Measurements from ENCODE around the gene SH2B2. TPM values are rescaled to one million over a fixed set of nuclear protein-coding genes. Genes with fewer than 3 reads are reported as not detected.

Gene SH2B2
- total RNA-seq, 1 donor from 2014 or later, result 13.6 TPM

DNA sequence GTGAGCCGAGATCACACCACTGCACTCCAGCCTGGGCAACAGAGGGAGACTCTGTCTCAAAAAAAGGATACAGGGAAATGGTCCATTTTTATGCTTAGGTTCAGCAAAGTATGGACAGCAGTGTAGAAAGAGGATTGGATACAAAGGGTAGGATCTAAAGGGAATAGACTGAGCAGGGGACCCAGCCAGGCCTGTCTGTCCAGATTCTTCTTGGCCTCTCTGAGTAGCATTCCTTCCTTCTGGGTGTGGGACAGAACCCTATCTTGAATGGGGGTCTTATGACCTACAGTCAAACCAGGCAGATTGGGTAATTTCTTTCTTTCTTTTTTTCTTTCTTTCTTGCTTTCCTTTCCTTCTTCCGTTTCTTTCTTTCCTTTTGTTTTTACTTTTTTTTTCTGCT, 25.6 kb downstream of the SH2B2 start:
- TF ChIP-seq, protein P1, sequence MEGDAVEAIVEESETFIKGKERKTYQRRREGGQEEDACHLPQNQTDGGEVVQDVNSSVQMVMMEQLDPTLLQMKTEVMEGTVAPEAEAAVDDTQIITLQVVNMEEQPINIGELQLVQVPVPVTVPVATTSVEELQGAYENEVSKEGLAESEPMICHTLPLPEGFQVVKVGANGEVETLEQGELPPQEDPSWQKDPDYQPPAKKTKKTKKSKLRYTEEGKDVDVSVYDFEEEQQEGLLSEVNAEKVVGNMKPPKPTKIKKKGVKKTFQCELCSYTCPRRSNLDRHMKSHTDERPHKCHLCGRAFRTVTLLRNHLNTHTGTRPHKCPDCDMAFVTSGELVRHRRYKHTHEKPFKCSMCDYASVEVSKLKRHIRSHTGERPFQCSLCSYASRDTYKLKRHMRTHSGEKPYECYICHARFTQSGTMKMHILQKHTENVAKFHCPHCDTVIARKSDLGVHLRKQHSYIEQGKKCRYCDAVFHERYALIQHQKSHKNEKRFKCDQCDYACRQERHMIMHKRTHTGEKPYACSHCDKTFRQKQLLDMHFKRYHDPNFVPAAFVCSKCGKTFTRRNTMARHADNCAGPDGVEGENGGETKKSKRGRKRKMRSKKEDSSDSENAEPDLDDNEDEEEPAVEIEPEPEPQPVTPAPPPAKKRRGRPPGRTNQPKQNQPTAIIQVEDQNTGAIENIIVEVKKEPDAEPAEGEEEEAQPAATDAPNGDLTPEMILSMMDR (conservative IDR thresholded peaks at IDR 0.05; ENCODE audit: low read depth, low read length), result no peak
- DNase-seq (ENCODE audit: low read depth), result no peak
- no peak overlapping the region for H3K4me3 ChIP-seq (ENCODE audit: low read depth, low read length)

DNA sequence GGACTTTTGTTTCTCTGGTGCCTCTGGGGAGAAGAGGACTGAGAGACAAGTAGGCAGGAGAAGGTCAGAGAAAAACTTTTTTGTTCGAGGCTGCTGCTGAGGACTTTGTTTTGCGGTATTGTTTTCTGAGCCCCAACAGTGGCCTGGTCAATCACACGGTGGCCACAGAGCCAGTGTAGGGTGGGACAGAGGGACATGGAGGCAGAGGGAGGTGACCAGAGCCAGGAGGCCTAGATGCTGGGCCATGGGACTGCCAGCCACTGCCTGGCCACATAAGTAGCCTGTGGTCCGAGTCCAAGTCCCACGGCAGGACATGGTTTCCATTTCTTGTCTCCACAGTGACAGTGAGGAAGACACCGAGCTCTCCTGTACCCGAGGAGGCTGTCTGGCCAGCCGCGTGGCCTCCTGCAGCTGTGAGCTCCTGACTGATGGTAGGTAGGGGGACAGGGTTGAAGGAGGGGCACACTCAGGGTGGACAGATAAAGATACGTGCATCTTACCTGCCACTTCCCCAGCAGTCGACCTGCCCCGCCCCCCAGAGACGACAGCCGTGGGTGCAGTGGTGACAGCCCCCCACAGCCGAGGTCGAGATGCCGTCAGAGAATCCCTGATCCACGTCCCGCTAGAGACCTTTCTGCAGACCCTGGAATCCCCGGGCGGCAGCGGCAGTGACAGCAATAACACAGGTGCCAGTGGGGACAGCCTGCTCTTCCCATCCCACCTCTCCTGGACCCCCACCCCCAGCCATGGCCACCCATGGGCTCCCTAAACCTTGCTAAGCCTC, 27.5 kb downstream of the SH2B2 start:
- no peak for DNase-seq (ENCODE audit: low read depth)
- TF ChIP-seq, protein P1 (conservative IDR thresholded peaks at IDR 0.05; ENCODE audit: low read depth, low read length), result no peak

DNA sequence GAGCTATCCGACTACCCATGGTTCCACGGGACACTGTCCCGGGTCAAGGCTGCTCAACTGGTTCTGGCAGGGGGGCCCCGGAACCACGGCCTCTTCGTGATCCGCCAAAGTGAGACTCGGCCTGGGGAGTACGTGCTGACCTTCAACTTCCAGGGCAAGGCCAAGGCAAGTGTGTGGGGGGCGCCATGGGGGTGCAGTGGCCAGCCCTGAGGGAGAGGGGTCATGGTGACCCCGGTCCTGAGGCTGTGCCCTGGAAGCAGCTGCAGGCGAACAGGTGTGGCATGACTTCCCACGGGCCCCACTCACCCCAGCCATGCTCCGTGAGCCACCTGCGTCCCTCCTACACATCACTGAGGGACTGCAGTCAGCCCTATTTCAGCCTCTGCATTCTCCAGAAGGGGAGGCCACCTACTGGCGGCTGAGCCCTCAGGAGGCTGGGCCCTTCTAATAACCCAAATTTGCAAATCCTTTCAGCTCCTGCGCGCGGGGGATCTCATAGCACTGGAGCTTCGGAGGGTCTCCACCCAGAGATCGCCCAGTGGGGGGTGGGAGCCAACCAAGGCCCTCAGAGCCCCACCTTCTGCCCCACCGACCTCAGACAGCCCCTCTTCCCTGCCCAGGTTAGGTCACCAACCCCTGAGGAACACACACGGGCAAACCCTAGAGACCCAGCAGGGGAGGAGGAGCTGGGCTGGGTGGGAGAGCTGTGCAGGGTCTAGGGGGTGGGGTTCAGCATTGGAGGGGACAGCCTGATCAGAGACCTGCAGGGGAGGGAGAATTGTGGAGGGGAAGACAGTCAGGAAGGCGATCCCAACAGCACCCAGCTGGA, 30.8 kb downstream of the SH2B2 start:
- TF ChIP-seq, protein P1 (conservative IDR thresholded peaks at IDR 0.05; ENCODE audit: low read depth, low read length), result no peak
- DNase-seq (ENCODE audit: low read depth), result no peak
- no peak overlapping the region for H3K4me3 ChIP-seq (ENCODE audit: low read depth, low read length)

More for the DNA sequence above, 27.5 kb downstream of the SH2B2 start:
- no peak overlapping the region for H3K4me3 ChIP-seq (ENCODE audit: low read depth, low read length)

DNA sequence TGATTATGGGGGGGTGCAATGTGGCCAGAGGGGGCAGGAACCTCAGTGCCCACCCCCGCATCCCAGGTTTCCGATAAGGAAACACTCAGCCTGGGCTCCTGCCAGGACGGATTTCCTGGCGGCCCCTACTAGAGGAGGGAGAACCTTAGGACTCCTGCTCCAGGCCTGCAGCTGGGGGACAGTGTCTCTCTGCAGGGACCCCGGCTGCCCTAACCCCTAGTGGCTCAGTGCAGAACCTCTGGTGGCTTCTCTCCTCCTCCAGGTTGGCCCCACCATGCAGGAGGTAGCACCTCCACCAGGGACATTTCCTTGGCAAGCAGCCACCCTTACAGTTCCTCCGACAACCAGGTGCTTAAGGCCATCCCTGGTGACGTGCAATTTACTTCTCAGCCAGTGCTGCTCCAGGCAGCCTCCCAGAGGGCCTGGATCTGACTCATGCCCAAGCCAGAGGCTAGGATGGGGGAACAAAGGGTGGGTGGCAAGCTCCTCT, 31.9 kb downstream of the SH2B2 start:
- no peak for DNase-seq (ENCODE audit: low read depth)

DNA sequence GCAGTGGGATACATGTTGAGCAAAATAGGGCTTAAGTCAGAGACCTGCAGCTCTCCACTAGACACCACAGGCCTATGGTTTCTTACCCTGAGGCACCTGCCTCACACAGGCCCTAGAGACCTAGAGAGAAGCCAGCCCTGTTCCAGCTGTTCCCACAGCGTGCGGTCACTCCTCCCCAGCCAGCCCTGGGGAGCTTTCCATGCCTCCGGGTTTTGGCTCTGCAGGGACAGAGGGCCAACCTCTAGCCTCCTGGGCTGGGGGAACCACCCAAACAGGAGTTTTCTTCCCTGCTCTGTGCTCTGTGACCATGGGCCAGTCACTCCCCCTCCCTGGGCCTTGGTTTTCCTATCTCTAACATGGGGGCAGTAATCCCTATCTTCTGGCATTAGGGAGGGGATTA, 33.0 kb downstream of the SH2B2 start:
- H3K4me3 ChIP-seq (ENCODE audit: low read depth, low read length), result no peak overlapping the region
- TF ChIP-seq, protein P1 (conservative IDR thresholded peaks at IDR 0.05; ENCODE audit: low read depth, low read length), result no peak
- DNase-seq (ENCODE audit: low read depth), result no peak

More for the DNA sequence above, 31.9 kb downstream of the SH2B2 start:
- TF ChIP-seq, protein P1 (conservative IDR thresholded peaks at IDR 0.05; ENCODE audit: low read depth, low read length), result peak; percentile 23
- no peak overlapping the region for H3K4me3 ChIP-seq (ENCODE audit: low read depth, low read length)

DNA sequence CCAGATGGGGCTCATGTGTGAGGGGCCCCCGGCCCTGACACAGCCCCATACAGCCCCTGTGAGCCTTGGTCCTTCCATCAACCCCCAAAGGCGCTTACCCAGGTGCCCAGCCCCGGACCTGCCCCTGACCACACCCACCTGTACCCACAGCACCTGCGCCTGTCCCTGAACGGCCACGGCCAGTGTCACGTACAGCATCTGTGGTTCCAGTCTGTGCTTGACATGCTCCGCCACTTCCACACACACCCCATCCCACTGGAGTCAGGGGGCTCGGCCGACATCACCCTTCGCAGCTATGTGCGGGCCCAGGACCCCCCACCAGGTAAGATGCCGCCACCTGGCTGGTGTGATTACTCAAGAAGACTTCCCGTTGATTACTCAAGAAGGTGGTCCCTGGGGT, 33.5 kb downstream of the SH2B2 start:
- TF ChIP-seq, protein P1 (conservative IDR thresholded peaks at IDR 0.05; ENCODE audit: low read depth, low read length), result no peak
- H3K4me3 ChIP-seq (ENCODE audit: low read depth, low read length), result no peak overlapping the region

More for the DNA sequence above, 33.5 kb downstream of the SH2B2 start:
- DNase-seq (ENCODE audit: low read depth), result no peak

Data from epithelial cell of proximal tubule (primary cell).